CD8-positive, alpha-beta memory T cell (primary cell): ENCODE measurements around the gene TSPAN9. TPM values are rescaled to one million over a fixed set of nuclear protein-coding genes. Genes with fewer than 3 reads are reported as not detected.

Experiments used
- CTCF ChIA-PET: fragments of 350-600 bp; sonication (Branson Sonifier 250); formaldehyde crosslinking; loops from one replicate; lab custom pipeline; 2021; ENCODE audit warnings: antibody characterized with exemption; lab: Charles Lee
- POLR2A ChIA-PET: fragments of 350-600 bp; sonication (Branson Sonifier 250); formaldehyde crosslinking; loops from one replicate; lab custom pipeline; 2021; ENCODE audit warnings: antibody characterized with exemption; lab: Charles Lee
- DNase-seq, 5 donors: peaks; one replicate each; pipeline versions ENCODE4 v3.0.0 to v3.0.0-alpha.2; 2020 to 2022; ENCODE audit warnings: mixed read lengths in 1 of 5
- H3K27ac ChIP-seq: one replicate; pipeline ENCODE4 v1.7.0; 2013; ENCODE audit warnings: low read depth, mild to moderate bottlenecking, low read length, moderate library complexity
- H3K27me3 ChIP-seq: 2 replicates; pipeline ENCODE4 v1.7.0; 2013; ENCODE audit warnings: low read length, mild to moderate bottlenecking; ENCODE audit not compliant: insufficient read depth, poor library complexity, severe bottlenecking
- H3K36me3 ChIP-seq: 2 replicates; pipeline ENCODE4 v1.7.0; 2013; ENCODE audit warnings: mild to moderate bottlenecking, low read length, moderate library complexity; ENCODE audit not compliant: insufficient read depth
- H3K4me1 ChIP-seq: 2 replicates; pipeline ENCODE4 v1.7.0; 2013; ENCODE audit warnings: mild to moderate bottlenecking, low read length, moderate library complexity; ENCODE audit not compliant: insufficient read depth
- H3K4me3 ChIP-seq: 2 replicates; pipeline ENCODE4 v1.7.0; 2013; ENCODE audit warnings: mild to moderate bottlenecking, low read length
- H3K9me3 ChIP-seq: 2 replicates; pipeline ENCODE4 v1.7.0; 2013; ENCODE audit warnings: mild to moderate bottlenecking, low read length
- H3K27ac Mint-ChIP-seq, 8 donors: one replicate each; pipeline ENCODE4 v1.8.0; 2020 to 2021; ENCODE audit warnings: mixed read lengths in 8 of 8, mild to moderate bottlenecking in 6 of 8, inconsistent platforms in 3 of 8, moderate library complexity in 3 of 8
- H3K27me3 Mint-ChIP-seq, 2 donors: one replicate each; pipeline ENCODE4 v1.8.0; 2020 to 2021; ENCODE audit warnings: mixed read lengths in 2 of 2, mild to moderate bottlenecking in 1 of 2, moderate library complexity in 1 of 2
- H3K36me3 Mint-ChIP-seq, 3 donors: one replicate each; pipeline ENCODE4 v1.8.0; 2020 to 2021; ENCODE audit warnings: mixed read lengths in 3 of 3, inconsistent platforms in 1 of 3, mild to moderate bottlenecking in 1 of 3
- H3K4me1 Mint-ChIP-seq, 3 donors: one replicate each; pipeline ENCODE4 v1.8.0; 2020 to 2021; ENCODE audit warnings: mixed read lengths in 3 of 3, inconsistent platforms in 1 of 3, mild to moderate bottlenecking in 1 of 3
- H3K4me3 Mint-ChIP-seq, 7 donors: one replicate each; pipeline ENCODE4 v1.8.0; 2020 to 2021; ENCODE audit warnings: mixed read lengths in 7 of 7, mild to moderate bottlenecking in 6 of 7, moderate library complexity in 4 of 7, inconsistent platforms in 2 of 7
- H3K9me3 Mint-ChIP-seq, 5 donors: one replicate each; pipeline ENCODE4 v1.8.0; 2020 to 2022; ENCODE audit warnings: mixed read lengths in 5 of 5, mild to moderate bottlenecking in 3 of 5, moderate library complexity in 2 of 5, inconsistent platforms in 1 of 5
- polyA plus RNA-seq: library from polyadenylated mRNA; unstranded; fragments of 300-500 nt; fragmentation: Illumina TruSeq; gene quantifications from one replicate; pipeline ENCODE4 v1.2.3, GENCODE V29; 2021
- total RNA-seq, 2 experiments: library from RNA; stranded (reverse); gene quantifications; one replicate each; pipeline ENCODE4 v1.2.3, GENCODE V29; 2021

Gene TSPAN9
- total and polyA plus RNA-seq, 3 experiments from 2014 or later: 0.33 to 0.79 TPM; not detected in 1

GRCh38 chr12:3216726-3217682, 139.8 kb downstream of the TSPAN9 start:
- H3K27me3 ChIP-seq: no peaks in the 10 kb centered on the region
- Mint-ChIP-seq H3K27ac (peak overlapping the region in 1 of 8 donors; percentile 43), H3K27me3 (peaks cover 2 to 9% of the 10 kb centered on the region in 2 donors), H3K4me3 (no peak overlapping the region), H3K36me3 (no peaks in the 10 kb centered on the region), H3K4me1 (no peaks in the 10 kb centered on the region), H3K9me3 (no peaks in the 10 kb centered on the region)
- H3K4me1 ChIP-seq: no peaks in the 10 kb centered on the region
- CTCF ChIA-PET: interaction anchor here (1.1 kb wide), 1 partner anchor 14 kb away, joined by 5 read pairs; no protein-coding TSS in a partner anchor
- POLR2A ChIA-PET: no interaction called here
- no peak for DNase-seq
- no peak overlapping the region for H3K4me3 ChIP-seq
- no peaks in the 10 kb centered on the region for H3K36me3 ChIP-seq
- H3K27ac ChIP-seq: no peak overlapping the region
- H3K9me3 ChIP-seq: no peaks in the 10 kb centered on the region

- H3K27ac Mint-ChIP-seq: no peak overlapping the region
- POLR2A ChIA-PET: no interaction called here
These were observed 140.5 kb downstream of the TSPAN9 start for GRCh38 chr12:3217683-3218079.

GRCh38 chr12:3218228-3219171, 141.3 kb downstream of the TSPAN9 start:
- Histone ChIP-seq H3K4me1 (no peaks in the 10 kb centered on the region), H3K4me3 (no peak overlapping the region), H3K9me3 (no peaks in the 10 kb centered on the region), H3K27me3 (no peaks in the 10 kb centered on the region), H3K36me3 (no peaks in the 10 kb centered on the region), H3K27ac (no peak overlapping the region)
- H3K4me3 Mint-ChIP-seq: no peak overlapping the region
- no peak overlapping the region for H3K27ac Mint-ChIP-seq
- CTCF ChIA-PET: interaction anchor here (0.9 to 1.1 kb wide), 3 partner anchors 8 to 82 kb away, joined by 3 to 5 read pairs (median 3); no protein-coding TSS in a partner anchor
- POLR2A ChIA-PET: no interaction called here
- H3K9me3 Mint-ChIP-seq: no peaks in the 10 kb centered on the region
- H3K36me3 Mint-ChIP-seq: no peaks in the 10 kb centered on the region
- peaks cover 0 to 3% of the 10 kb centered on the region in 2 donors for H3K27me3 Mint-ChIP-seq
- H3K4me1 Mint-ChIP-seq: no peaks in the 10 kb centered on the region
- DNase-seq: no peak

More at GRCh38 chr12:3217683-3218079, 140.5 kb downstream of the TSPAN9 start:
- H3K9me3 Mint-ChIP-seq: no peaks in the 10 kb centered on the region
- H3K36me3 Mint-ChIP-seq: no peaks in the 10 kb centered on the region
- no peak overlapping the region for H3K4me3 ChIP-seq
- H3K36me3 ChIP-seq: no peaks in the 10 kb centered on the region
- no peak overlapping the region for H3K4me3 Mint-ChIP-seq
- no peaks in the 10 kb centered on the region for H3K4me1 Mint-ChIP-seq
- DNase-seq: no peak
- peaks cover 1 to 7% of the 10 kb centered on the region in 2 donors for H3K27me3 Mint-ChIP-seq
- CTCF ChIA-PET: interaction anchor here (1.1 kb wide), 1 partner anchor 15 kb away, joined by 5 read pairs; no protein-coding TSS in a partner anchor
- H3K27ac ChIP-seq: no peak overlapping the region
- H3K4me1 ChIP-seq: no peaks in the 10 kb centered on the region
- no peaks in the 10 kb centered on the region for H3K9me3 ChIP-seq
- no peaks in the 10 kb centered on the region for H3K27me3 ChIP-seq

GRCh38 chr12:3219233-3219632, 142.1 kb downstream of the TSPAN9 start:
- Mint-ChIP-seq H3K27me3 (peaks cover 2 to 3% of the 10 kb centered on the region in 2 donors), H3K4me3 (no peak overlapping the region), H3K9me3 (no peaks in the 10 kb centered on the region), H3K36me3 (no peaks in the 10 kb centered on the region), H3K27ac (no peak overlapping the region), H3K4me1 (no peaks in the 10 kb centered on the region)
- H3K4me1 ChIP-seq: no peaks in the 10 kb centered on the region
- H3K36me3 ChIP-seq: no peaks in the 10 kb centered on the region
- no peaks in the 10 kb centered on the region for H3K27me3 ChIP-seq
- DNase-seq: no peak
- POLR2A ChIA-PET: no interaction called here
- no peaks in the 10 kb centered on the region for H3K9me3 ChIP-seq
- CTCF ChIA-PET: interaction anchor here (0.9 to 1.1 kb wide), 2 partner anchors 9 to 82 kb away, joined by 3 read pairs; no protein-coding TSS in a partner anchor
- no peak overlapping the region for H3K27ac ChIP-seq
- no peak overlapping the region for H3K4me3 ChIP-seq

GRCh38 chr12:3220382-3221321, 143.5 kb downstream of the TSPAN9 start:
- peaks cover 3 to 6% of the 10 kb centered on the region in 2 donors for H3K27me3 Mint-ChIP-seq
- DNase-seq: no peak
- no peaks in the 10 kb centered on the region for H3K4me1 Mint-ChIP-seq
- H3K27me3 ChIP-seq: no peaks in the 10 kb centered on the region
- H3K27ac ChIP-seq: no peak overlapping the region
- no peak overlapping the region for H3K4me3 ChIP-seq
- CTCF ChIA-PET: no interaction called here
- H3K36me3 ChIP-seq: no peaks in the 10 kb centered on the region
- H3K36me3 Mint-ChIP-seq: no peaks in the 10 kb centered on the region
- H3K4me1 ChIP-seq: no peaks in the 10 kb centered on the region
- no peaks in the 10 kb centered on the region for H3K9me3 ChIP-seq
- H3K9me3 Mint-ChIP-seq: no peaks in the 10 kb centered on the region
- POLR2A ChIA-PET: no interaction called here
- H3K4me3 Mint-ChIP-seq: no peak overlapping the region
- H3K27ac Mint-ChIP-seq: no peak overlapping the region

- no peak for DNase-seq
- H3K27ac ChIP-seq: no peak overlapping the region
- Mint-ChIP-seq H3K9me3 (no peaks in the 10 kb centered on the region), H3K4me3 (no peak overlapping the region), H3K4me1 (no peaks in the 10 kb centered on the region), H3K27me3 (peaks cover 6 to 8% of the 10 kb centered on the region in 2 donors), H3K27ac (no peak overlapping the region), H3K36me3 (no peaks in the 10 kb centered on the region)
- CTCF ChIA-PET: no interaction called here
- no peaks in the 10 kb centered on the region for H3K27me3 ChIP-seq
- POLR2A ChIA-PET: no interaction called here
- no peaks in the 10 kb centered on the region for H3K9me3 ChIP-seq
- H3K4me3 ChIP-seq: no peak overlapping the region
- no peaks in the 10 kb centered on the region for H3K4me1 ChIP-seq
- no peaks in the 10 kb centered on the region for H3K36me3 ChIP-seq
These were observed 145.1 kb downstream of the TSPAN9 start for GRCh38 chr12:3222306-3222705.

- Mint-ChIP-seq H3K9me3 (no peaks in the 10 kb centered on the region), H3K4me1 (no peaks in the 10 kb centered on the region), H3K27ac (no peak overlapping the region), H3K36me3 (no peaks in the 10 kb centered on the region), H3K4me3 (no peak overlapping the region), H3K27me3 (peaks cover 6 to 13% of the 10 kb centered on the region in 2 donors)
- H3K27me3 ChIP-seq: no peaks in the 10 kb centered on the region
- DNase-seq: no peak
- H3K27ac ChIP-seq: no peak overlapping the region
- ChIA-PET POLR2A (no interaction called here), CTCF (no interaction called here)
- H3K36me3 ChIP-seq: no peaks in the 10 kb centered on the region
- H3K9me3 ChIP-seq: no peaks in the 10 kb centered on the region
- no peaks in the 10 kb centered on the region for H3K4me1 ChIP-seq
- no peak overlapping the region for H3K4me3 ChIP-seq
These were observed 145.8 kb downstream of the TSPAN9 start for GRCh38 chr12:3222979-3223378.
